Measurements from ENCODE around the gene TMC7. TPM values are rescaled to one million over a fixed set of nuclear protein-coding genes. Genes with fewer than 3 reads are reported as not detected.

The TMC7 gene
- total and polyA plus RNA-seq, 2 of the 13 experiments (the other 11 are each of a cell fraction or from before 2014, with no cell fraction given): 1.2 to 5.1 TPM

GRCh38 chr16:19108409-19109287, 124.9 kb downstream of the TMC7 start (continued):
- TF ChIP-seq SNAPC4 (CRISPR knock-in tag; IDR thresholded peaks at IDR 0.05): 0 out of 2 replicates have a peak, but pooled peaks have one; percentile 35
- TF ChIP-seq AHDC1 (CRISPR knock-in tag; IDR thresholded peaks at IDR 0.05; ENCODE audit: borderline replicate concordance): no peak; the same call in 1 of the 2 replicates
- TF ChIP-seq WIZ (CRISPR knock-in tag; IDR thresholded peaks at IDR 0.05): no peak; the same call in 1 of the 2 replicates
- TF ChIP-seq ZMYM3 (CRISPR knock-in tag; IDR thresholded peaks at IDR 0.05): peak; percentile 60; the same call in 1 of the 2 replicates
- no peak for TF ChIP-seq HMGA1 (CRISPR knock-in tag; conservative IDR thresholded peaks at IDR 0.05)
- peak; percentile 10; the same call in 1 of the 2 replicates for TF ChIP-seq THAP11 (CRISPR knock-in tag; IDR thresholded peaks at IDR 0.05)
- TF ChIP-seq ZNF784 (CRISPR knock-in tag; IDR thresholded peaks at IDR 0.05; ENCODE audit: borderline replicate concordance): 0 out of 2 replicates have a peak, but pooled peaks have one; percentile 4
- peak; percentile 73; the same call in 1 of the 2 replicates for TF ChIP-seq PPARG (CRISPR knock-in tag; conservative IDR thresholded peaks at IDR 0.05)
- peak; percentile 59 for TF ChIP-seq ZNF18 (CRISPR knock-in tag; IDR thresholded peaks at IDR 0.05; ENCODE audit: insufficient replicate concordance)
- no peak for TF ChIP-seq ZNF276 (CRISPR knock-in tag; IDR thresholded peaks at IDR 0.05; ENCODE audit: low read depth)
- TF ChIP-seq MAFK (conservative IDR thresholded peaks at IDR 0.05 in 1 of 2, IDR thresholded peaks at IDR 0.05 in 1 of 2; ENCODE audit: low read length in 2 of 2): no peak
